SK-N-SH treated with all-trans-retinoic acid at 6 μM for 48 hours (cell line): ENCODE measurements around the gene HTN1.

Experiments
- ARNTL ChIP-seq: fragments of 450-650 bp; formaldehyde crosslinking; IDR thresholded peaks from 2 replicates; pipeline ENCODE4 v1.5.0; 2020; ENCODE audit warnings: low read depth, mild to moderate bottlenecking, moderate library complexity, borderline replicate concordance
- ESRRG ChIP-seq: fragments of 250-450 bp; sonication (Bioruptor Pico); IDR thresholded peaks from 2 replicates; pipeline ENCODE4 v1.6.1; 2021; ENCODE audit warnings: mild to moderate bottlenecking
- OSR1 ChIP-seq: fragments of 250-450 bp; sonication (Bioruptor Pico); IDR thresholded peaks from 2 replicates; pipeline ENCODE4 v1.8.0; 2022; ENCODE audit warnings: moderate library complexity, mild to moderate bottlenecking, inconsistent platforms
- PATZ1 ChIP-seq: fragments of 250-450 bp; sonication (Bioruptor Pico); IDR thresholded peaks from 2 replicates; pipeline ENCODE4 v1.8.0; 2020; ENCODE audit warnings: mild to moderate bottlenecking, moderate library complexity, borderline replicate concordance
- POU6F1 ChIP-seq: fragments of 250-450 bp; sonication (Bioruptor Pico); IDR thresholded peaks from 2 replicates; pipeline ENCODE4 v1.8.0; 2021; ENCODE audit warnings: low read depth, mild to moderate bottlenecking, moderate library complexity, borderline replicate concordance
- PPARA ChIP-seq: fragments of 250-450 bp; sonication (Bioruptor Pico); IDR thresholded peaks from 2 replicates; pipeline ENCODE4 v1.5.0; 2020; ENCODE audit warnings: mild to moderate bottlenecking, borderline replicate concordance
- RARB ChIP-seq: fragments of 250-450 bp; sonication (Bioruptor Pico); IDR thresholded peaks from 2 replicates; pipeline ENCODE4 v1.8.0; 2021; ENCODE audit warnings: mild to moderate bottlenecking, moderate library complexity
- TCF4 ChIP-seq: fragments of 250-450 bp; sonication (Bioruptor Pico); IDR thresholded peaks from 2 replicates; pipeline ENCODE4 v1.8.0; 2021; ENCODE audit warnings: mild to moderate bottlenecking, moderate library complexity, borderline replicate concordance
- TSHZ2 ChIP-seq: fragments of 250-450 bp; sonication (Bioruptor Pico); IDR thresholded peaks from 2 replicates; pipeline ENCODE4 v1.5.0; 2020; ENCODE audit warnings: mild to moderate bottlenecking, moderate library complexity
- ZNF8 ChIP-seq: fragments of 450-650 bp; formaldehyde crosslinking; IDR thresholded peaks from 2 replicates; pipeline ENCODE4 v1.5.0; 2020; ENCODE audit warnings: mild to moderate bottlenecking, moderate library complexity

- TF ChIP-seq ESRRG (CRISPR knock-in tag) = no peak
- TF ChIP-seq TSHZ2 (CRISPR knock-in tag) = no peak
- no peak for TF ChIP-seq PPARA (CRISPR knock-in tag)
- TF ChIP-seq ARNTL (CRISPR knock-in tag) = no peak
- no peak for TF ChIP-seq TCF4 (CRISPR knock-in tag)
- TF ChIP-seq PATZ1 (CRISPR knock-in tag) = no peak
- no peak for TF ChIP-seq POU6F1 (CRISPR knock-in tag)
- no peak for TF ChIP-seq RARB (CRISPR knock-in tag)
- no peak for TF ChIP-seq OSR1
- no peak for TF ChIP-seq ZNF8 (CRISPR knock-in tag)
Measured at GRCh38 chr4:70062000-70062399, 11.8 kb downstream of the HTN1 start.
